ENCODE measurements around the gene GSE1.

- TF ChIP-seq CTCF (IDR thresholded peaks at IDR 0.05): no peak
- TF ChIP-seq POLR2AphosphoS5 (IDR thresholded peaks at IDR 0.05; ENCODE audit: low read depth, low read length): no peak
- TF ChIP-seq, protein P1, sequence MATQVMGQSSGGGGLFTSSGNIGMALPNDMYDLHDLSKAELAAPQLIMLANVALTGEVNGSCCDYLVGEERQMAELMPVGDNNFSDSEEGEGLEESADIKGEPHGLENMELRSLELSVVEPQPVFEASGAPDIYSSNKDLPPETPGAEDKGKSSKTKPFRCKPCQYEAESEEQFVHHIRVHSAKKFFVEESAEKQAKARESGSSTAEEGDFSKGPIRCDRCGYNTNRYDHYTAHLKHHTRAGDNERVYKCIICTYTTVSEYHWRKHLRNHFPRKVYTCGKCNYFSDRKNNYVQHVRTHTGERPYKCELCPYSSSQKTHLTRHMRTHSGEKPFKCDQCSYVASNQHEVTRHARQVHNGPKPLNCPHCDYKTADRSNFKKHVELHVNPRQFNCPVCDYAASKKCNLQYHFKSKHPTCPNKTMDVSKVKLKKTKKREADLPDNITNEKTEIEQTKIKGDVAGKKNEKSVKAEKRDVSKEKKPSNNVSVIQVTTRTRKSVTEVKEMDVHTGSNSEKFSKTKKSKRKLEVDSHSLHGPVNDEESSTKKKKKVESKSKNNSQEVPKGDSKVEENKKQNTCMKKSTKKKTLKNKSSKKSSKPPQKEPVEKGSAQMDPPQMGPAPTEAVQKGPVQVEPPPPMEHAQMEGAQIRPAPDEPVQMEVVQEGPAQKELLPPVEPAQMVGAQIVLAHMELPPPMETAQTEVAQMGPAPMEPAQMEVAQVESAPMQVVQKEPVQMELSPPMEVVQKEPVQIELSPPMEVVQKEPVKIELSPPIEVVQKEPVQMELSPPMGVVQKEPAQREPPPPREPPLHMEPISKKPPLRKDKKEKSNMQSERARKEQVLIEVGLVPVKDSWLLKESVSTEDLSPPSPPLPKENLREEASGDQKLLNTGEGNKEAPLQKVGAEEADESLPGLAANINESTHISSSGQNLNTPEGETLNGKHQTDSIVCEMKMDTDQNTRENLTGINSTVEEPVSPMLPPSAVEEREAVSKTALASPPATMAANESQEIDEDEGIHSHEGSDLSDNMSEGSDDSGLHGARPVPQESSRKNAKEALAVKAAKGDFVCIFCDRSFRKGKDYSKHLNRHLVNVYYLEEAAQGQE (IDR thresholded peaks at IDR 0.05; ENCODE audit: insufficient read depth in 1 of 2, low read depth in 2 of 2, low read length in 1 of 2): no peak
- no peak for TF ChIP-seq SIN3A (IDR thresholded peaks at IDR 0.05; ENCODE audit: borderline replicate concordance, insufficient read depth, low read depth, low read length)
- TF ChIP-seq TCF7L2 (IDR thresholded peaks at IDR 0.05; ENCODE audit: low read depth, low read length): no peak
These were observed 61.7 kb downstream of the GSE1 start for GRCh38 chr16:85674828-85675227.
